Endothelial cell of umbilical vein (primary cell): ENCODE measurements around the gene PSMD10.

Experiments used
- CTCF ChIP-seq, 2 donors: IDR thresholded peaks; 1 replicate in 1 of 2; 2 replicates in 1 of 2; pipeline ENCODE4 v1.5.1; 2011; ENCODE audit warnings: low read length in 2 of 2, mild to moderate bottlenecking in 2 of 2, moderate library complexity in 2 of 2, control low read depth in 1 of 2, inconsistent platforms in 1 of 2, low read depth in 1 of 2; ENCODE audit not compliant: insufficient read depth in 1 of 2; ENCODE audit errors: extremely low read depth in 1 of 2
- EZH2 ChIP-seq: IDR thresholded peaks from 2 replicates; pipeline ENCODE4 v1.6.1; 2012; ENCODE audit warnings: borderline replicate concordance, low read depth, mild to moderate bottlenecking, moderate library complexity, low read length, inconsistent platforms; ENCODE audit not compliant: severe bottlenecking
- FOS ChIP-seq: IDR thresholded peaks from 2 replicates; pipeline ENCODE4 v1.6.1; 2011; ENCODE audit warnings: mild to moderate bottlenecking, low read length, moderate library complexity, borderline replicate concordance; ENCODE audit not compliant: insufficient read depth
- GATA2 ChIP-seq: IDR thresholded peaks from 2 replicates; pipeline ENCODE4 v1.7.0; 2011; ENCODE audit warnings: low read depth, mild to moderate bottlenecking, moderate library complexity, mixed read lengths, low read length; ENCODE audit not compliant: insufficient read length, insufficient read depth
- JUN ChIP-seq: IDR thresholded peaks from 2 replicates; pipeline ENCODE4 v1.6.1; 2011; ENCODE audit warnings: borderline replicate concordance, low read depth; ENCODE audit not compliant: insufficient read length, insufficient read depth
- MAX ChIP-seq: IDR thresholded peaks from 2 replicates; pipeline ENCODE4 v1.6.1; 2011; ENCODE audit not compliant: insufficient read depth, insufficient read length
- MYC ChIP-seq: IDR thresholded peaks from one replicate; pipeline ENCODE4 v1.6.1; 2011; ENCODE audit warnings: mild to moderate bottlenecking, low read depth, low read length
- POLR2A ChIP-seq: IDR thresholded peaks from 2 replicates; pipeline ENCODE4 v1.6.1; 2012; ENCODE audit warnings: low read depth, mild to moderate bottlenecking, control low read depth, low read length
- POLR2AphosphoS5 ChIP-seq: IDR thresholded peaks from 2 replicates; pipeline ENCODE4 v1.6.1; 2012; ENCODE audit warnings: low read depth, mild to moderate bottlenecking, control low read depth, low read length, moderate library complexity; ENCODE audit not compliant: insufficient read depth

- TF ChIP-seq CTCF (IDR thresholded peaks at IDR 0.05; ENCODE audit: extremely low read depth in 1 of 2, insufficient read depth in 1 of 2, low read depth in 1 of 2, low read length in 2 of 2) (no peak), MAX (no peak), GATA2 (no peak), POLR2A (no peak), POLR2AphosphoS5 (no peak), EZH2 (no peak), JUN (no peak), MYC (no peak), FOS (no peak)
These were observed 23.2 kb upstream of the PSMD10 start for GRCh38 chrX:108114541-108114940.
